Measurements from ENCODE around the gene SLCO2A1.

The SLCO2A1 gene

GRCh38 chr3:133965013-133965570 is 64.6 kb downstream of the SLCO2A1 start:
- Histone ChIP-seq H2AFZ (ENCODE audit: low read depth, low read length, severe bottlenecking) (no peak overlapping the region), H3K9ac (ENCODE audit: low read length) (no peak overlapping the region), H4K20me1 (ENCODE audit: low read depth, low read length) (no peaks in the 10 kb centered on the region), H3K9me2 (replicated peaks; ENCODE audit: insufficient read depth, low read length) (no peaks in the 10 kb centered on the region), H3K4me3 (ENCODE audit: insufficient read depth, low read length, poor library complexity, severe bottlenecking) (no peak overlapping the region), H3K9me3 (ENCODE audit: insufficient read depth, low read length) (no peaks in the 10 kb centered on the region), H3K27me3 (ENCODE audit: low read length) (no peaks in the 10 kb centered on the region), H3K36me3 (ENCODE audit: low read length) (no peaks in the 10 kb centered on the region), H3K27ac (ENCODE audit: low read depth, low read length) (no peak overlapping the region), H3F3A (ENCODE audit: insufficient read depth) (no peaks in the 10 kb centered on the region), H3K4me2 (ENCODE audit: low read depth, low read length, poor library complexity, severe bottlenecking) (no peak overlapping the region), H3K79me2 (ENCODE audit: insufficient read depth, low read length) (no peaks in the 10 kb centered on the region)
- TF ChIP-seq, protein P1, sequence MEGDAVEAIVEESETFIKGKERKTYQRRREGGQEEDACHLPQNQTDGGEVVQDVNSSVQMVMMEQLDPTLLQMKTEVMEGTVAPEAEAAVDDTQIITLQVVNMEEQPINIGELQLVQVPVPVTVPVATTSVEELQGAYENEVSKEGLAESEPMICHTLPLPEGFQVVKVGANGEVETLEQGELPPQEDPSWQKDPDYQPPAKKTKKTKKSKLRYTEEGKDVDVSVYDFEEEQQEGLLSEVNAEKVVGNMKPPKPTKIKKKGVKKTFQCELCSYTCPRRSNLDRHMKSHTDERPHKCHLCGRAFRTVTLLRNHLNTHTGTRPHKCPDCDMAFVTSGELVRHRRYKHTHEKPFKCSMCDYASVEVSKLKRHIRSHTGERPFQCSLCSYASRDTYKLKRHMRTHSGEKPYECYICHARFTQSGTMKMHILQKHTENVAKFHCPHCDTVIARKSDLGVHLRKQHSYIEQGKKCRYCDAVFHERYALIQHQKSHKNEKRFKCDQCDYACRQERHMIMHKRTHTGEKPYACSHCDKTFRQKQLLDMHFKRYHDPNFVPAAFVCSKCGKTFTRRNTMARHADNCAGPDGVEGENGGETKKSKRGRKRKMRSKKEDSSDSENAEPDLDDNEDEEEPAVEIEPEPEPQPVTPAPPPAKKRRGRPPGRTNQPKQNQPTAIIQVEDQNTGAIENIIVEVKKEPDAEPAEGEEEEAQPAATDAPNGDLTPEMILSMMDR (IDR thresholded peaks at IDR 0.05; ENCODE audit: insufficient read depth, low read length, poor library complexity, severe bottlenecking) = no peak
- no peak for TF ChIP-seq EZH2phosphoT487 (conservative IDR thresholded peaks at IDR 0.05; ENCODE audit: low read length)

DNA sequence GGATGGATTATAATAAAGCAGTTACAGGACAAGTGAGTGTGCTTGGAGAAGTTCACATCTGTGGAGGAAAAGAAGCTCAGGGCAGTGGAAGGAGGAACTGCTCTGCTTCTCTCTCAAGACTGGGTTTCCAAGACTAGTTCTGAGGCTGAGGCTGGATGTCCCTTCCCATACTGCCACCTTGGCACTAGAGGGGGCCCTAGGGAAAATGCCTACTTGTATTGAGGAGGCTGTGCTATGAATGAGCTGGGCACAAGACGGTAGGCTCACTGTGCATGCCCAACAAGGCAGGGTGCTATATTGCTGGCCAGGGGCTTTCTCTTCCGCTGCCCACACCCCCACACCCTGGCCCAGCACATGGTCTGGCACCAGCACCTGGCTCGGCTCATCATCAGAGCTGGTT is 65.2 kb downstream of the SLCO2A1 start:
- no peaks in the 10 kb centered on the region for H3K9me2 ChIP-seq (replicated peaks; ENCODE audit: insufficient read depth, low read length)
- H2AFZ ChIP-seq (ENCODE audit: low read depth, low read length, severe bottlenecking) = no peak overlapping the region
- no peaks in the 10 kb centered on the region for H3K36me3 ChIP-seq (ENCODE audit: low read length)
- H3K4me3 ChIP-seq (ENCODE audit: insufficient read depth, low read length, poor library complexity, severe bottlenecking) = no peak overlapping the region
- H3K9me3 ChIP-seq (ENCODE audit: insufficient read depth, low read length) = no peaks in the 10 kb centered on the region
- no peak overlapping the region for H3K4me2 ChIP-seq (ENCODE audit: low read depth, low read length, poor library complexity, severe bottlenecking)
- no peaks in the 10 kb centered on the region for H3K79me2 ChIP-seq (ENCODE audit: insufficient read depth, low read length)
- no peaks in the 10 kb centered on the region for H4K20me1 ChIP-seq (ENCODE audit: low read depth, low read length)
- H3F3A ChIP-seq (ENCODE audit: insufficient read depth) = no peaks in the 10 kb centered on the region
- H3K9ac ChIP-seq (ENCODE audit: low read length) = no peak overlapping the region
- no peak for TF ChIP-seq EZH2phosphoT487 (conservative IDR thresholded peaks at IDR 0.05; ENCODE audit: low read length)
- TF ChIP-seq, protein P1 (IDR thresholded peaks at IDR 0.05; ENCODE audit: insufficient read depth, low read length, poor library complexity, severe bottlenecking) = no peak
- H3K27me3 ChIP-seq (ENCODE audit: low read length) = no peaks in the 10 kb centered on the region
- H3K27ac ChIP-seq (ENCODE audit: low read depth, low read length) = no peak overlapping the region

DNA sequence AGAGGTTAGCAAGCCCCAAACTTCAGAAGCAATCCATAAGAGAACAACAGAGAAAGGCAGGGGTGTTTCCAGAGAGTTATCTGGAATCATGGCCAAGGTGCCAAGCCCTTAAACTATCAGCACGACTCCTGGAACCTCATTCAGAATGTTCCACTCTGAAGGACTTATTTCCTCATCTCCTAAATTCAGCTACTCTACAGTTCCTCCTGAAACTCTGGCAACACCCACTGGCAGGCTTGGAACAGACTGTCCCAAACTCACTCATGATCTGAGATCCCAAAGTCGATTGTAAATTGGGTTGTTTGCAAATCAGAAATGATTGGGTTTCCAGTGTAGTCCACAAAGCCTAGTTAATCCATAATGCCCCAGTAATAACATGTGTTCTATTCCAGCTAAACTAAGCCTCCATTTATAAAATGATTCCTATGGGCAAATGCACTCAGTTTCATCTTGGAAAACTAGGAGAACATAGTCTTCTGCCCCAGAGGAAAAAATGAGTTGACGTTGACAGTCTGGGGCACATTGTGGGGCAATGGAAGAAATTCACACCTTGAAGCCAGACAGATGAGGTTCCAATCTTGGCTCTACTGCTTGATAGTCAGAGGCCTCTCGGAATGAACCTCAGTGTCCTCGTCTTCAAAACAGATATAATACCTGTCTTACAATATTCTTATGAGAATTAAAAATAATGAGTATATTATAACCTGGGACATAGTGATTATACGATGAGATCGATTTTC is 65.9 kb downstream of the SLCO2A1 start:
- Histone ChIP-seq H3K4me3 (ENCODE audit: insufficient read depth, low read length, poor library complexity, severe bottlenecking) (no peak overlapping the region), H4K20me1 (ENCODE audit: low read depth, low read length) (no peaks in the 10 kb centered on the region), H3K36me3 (ENCODE audit: low read length) (no peaks in the 10 kb centered on the region), H2AFZ (ENCODE audit: low read depth, low read length, severe bottlenecking) (no peak overlapping the region), H3K9me2 (replicated peaks; ENCODE audit: insufficient read depth, low read length) (no peaks in the 10 kb centered on the region), H3K79me2 (ENCODE audit: insufficient read depth, low read length) (no peaks in the 10 kb centered on the region), H3K27ac (ENCODE audit: low read depth, low read length) (no peak overlapping the region), H3K9ac (ENCODE audit: low read length) (no peak overlapping the region), H3K27me3 (ENCODE audit: low read length) (no peaks in the 10 kb centered on the region), H3F3A (ENCODE audit: insufficient read depth) (no peaks in the 10 kb centered on the region), H3K4me2 (ENCODE audit: low read depth, low read length, poor library complexity, severe bottlenecking) (no peak overlapping the region), H3K9me3 (ENCODE audit: insufficient read depth, low read length) (no peaks in the 10 kb centered on the region)
- no peak for TF ChIP-seq EZH2phosphoT487 (conservative IDR thresholded peaks at IDR 0.05; ENCODE audit: low read length)
- TF ChIP-seq, protein P1 (IDR thresholded peaks at IDR 0.05; ENCODE audit: insufficient read depth, low read length, poor library complexity, severe bottlenecking) = no peak

Data from SU-DHL-6 (cell line).